Pulmonary artery endothelial cell (primary cell): ENCODE results near the gene ARL17A. TPM values are rescaled to one million over a fixed set of nuclear protein-coding genes. Genes with fewer than 3 reads are reported as not detected.
"Not testable (repeated sequence)": the region's sequence is repeated elsewhere in the genome, so short reads cannot be mapped to it uniquely, and the experiment has no call there.

ENCODE experiments used
- DNase-seq: peaks from one replicate; pipeline ENCODE4 v3.0.0-alpha.2; 2011; ENCODE audit warnings: low read depth, low spot score
- total RNA-seq: library from RNA; depleted of rRNA; stranded (reverse); fragments of >200 nt; gene quantifications from 2 replicates; pipeline ENCODE4 v1.2.3, GENCODE V29; 2014

ARL17A gene
- total RNA-seq, result 1.5 and 4.5 TPM in 2 replicates

- DNase-seq, result not testable (repeated sequence)
These were observed at the start of gene ARL17A for GRCh38 chr17:46579083-46580075. TSS of gene ARL17A (minus strand) at chr17:46579691. CDS start at chr17:46576322, 3,369 bp downstream.

GRCh38 chr17:46628753-46629436 lies 49.4 kb upstream of the ARL17A start:
- not testable (repeated sequence) for DNase-seq

- not testable (repeated sequence) for DNase-seq
These were observed 48.0 kb upstream of the ARL17A start for GRCh38 chr17:46627452-46627851.

GRCh38 chr17:46624726-46625125 lies 45.2 kb upstream of the ARL17A start:
- not testable (repeated sequence) for DNase-seq

GRCh38 chr17:46623790-46624189 lies 44.3 kb upstream of the ARL17A start:
- not testable (repeated sequence) for DNase-seq

- DNase-seq, result not testable (repeated sequence)
These were observed 39.5 kb upstream of the ARL17A start for GRCh38 chr17:46618975-46619374.

DNA sequence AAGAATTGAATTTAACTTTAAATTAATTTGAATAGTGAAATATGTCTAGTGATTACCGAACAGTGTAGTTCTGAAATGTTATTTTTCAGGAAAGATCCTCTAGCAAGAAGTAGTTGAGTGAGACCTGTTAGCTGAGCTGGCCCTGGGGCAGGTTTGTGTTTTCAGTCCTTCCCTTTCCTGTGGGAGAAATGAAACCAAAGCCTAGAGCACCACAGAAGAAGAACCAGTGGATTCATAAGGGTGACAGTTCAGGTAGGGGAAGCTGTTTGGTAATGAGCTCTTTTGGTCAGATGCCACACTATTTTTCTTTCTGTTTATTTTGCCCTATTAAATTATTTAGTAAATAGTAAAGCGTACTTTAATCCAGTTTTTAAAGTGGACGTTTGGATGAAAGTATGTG lies 37.6 kb upstream of the ARL17A start:
- DNase-seq, result not testable (repeated sequence)

GRCh38 chr17:46613876-46614275 lies 34.4 kb upstream of the ARL17A start:
- not testable (repeated sequence) for DNase-seq

- DNase-seq, result not testable (repeated sequence)
These were observed 31.8 kb upstream of the ARL17A start for GRCh38 chr17:46611304-46611703.

- not testable (repeated sequence) for DNase-seq
These were observed 23.6 kb upstream of the ARL17A start for GRCh38 chr17:46603125-46603524.

- DNase-seq, result not testable (repeated sequence)
These were observed 21.3 kb upstream of the ARL17A start for GRCh38 chr17:46600767-46601166.

GRCh38 chr17:46598344-46598931 lies 18.9 kb upstream of the ARL17A start:
- DNase-seq, result not testable (repeated sequence)

DNA sequence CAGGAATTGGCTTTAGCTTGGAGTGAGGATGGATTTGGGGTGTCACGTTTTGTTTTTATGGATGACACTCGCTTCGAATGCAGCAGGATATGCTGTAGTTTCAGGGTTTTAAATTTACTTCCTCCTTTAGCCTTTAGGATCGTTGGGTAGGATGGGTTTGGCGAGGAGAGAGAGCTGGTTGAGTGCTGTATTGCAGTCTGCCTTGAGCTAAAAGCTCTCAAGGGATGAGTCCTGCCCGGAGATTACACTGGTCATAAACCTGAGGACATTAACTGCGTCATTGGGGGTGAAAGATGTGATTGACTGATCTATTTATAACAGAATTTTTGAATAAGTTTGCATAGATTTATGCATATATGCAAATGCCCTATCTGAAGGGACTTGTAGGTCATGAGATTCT lies 11.8 kb upstream of the ARL17A start:
- DNase-seq, result not testable (repeated sequence)

GRCh38 chr17:46590157-46591146 lies 11.0 kb upstream of the ARL17A start, which contains the start of gene NSF:
TSS of gene NSF (plus strand) at chr17:46590669. CDS start at chr17:46590776, 107 bp downstream.
- not testable (repeated sequence) for DNase-seq

DNA sequence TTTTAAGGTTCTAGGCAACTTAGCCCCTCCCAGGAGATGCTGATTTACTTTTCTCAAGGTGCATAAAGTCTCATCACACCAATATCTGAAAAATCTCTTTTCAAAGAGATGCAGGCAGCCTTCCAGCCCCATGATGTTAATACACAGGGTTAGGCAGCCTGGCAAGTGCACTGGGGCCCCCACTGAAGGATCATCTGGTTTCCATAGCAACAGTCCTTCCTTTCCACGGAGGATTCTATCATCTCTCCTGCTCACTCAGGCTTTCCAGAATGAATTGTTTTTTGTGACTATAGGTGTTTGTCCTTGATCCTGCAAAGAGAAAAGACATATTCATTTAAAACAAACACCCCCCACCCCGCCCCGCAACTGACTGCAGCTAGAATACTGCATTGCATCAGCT lies 6.0 kb upstream of the ARL17A start:
- DNase-seq, result not testable (repeated sequence)

DNA sequence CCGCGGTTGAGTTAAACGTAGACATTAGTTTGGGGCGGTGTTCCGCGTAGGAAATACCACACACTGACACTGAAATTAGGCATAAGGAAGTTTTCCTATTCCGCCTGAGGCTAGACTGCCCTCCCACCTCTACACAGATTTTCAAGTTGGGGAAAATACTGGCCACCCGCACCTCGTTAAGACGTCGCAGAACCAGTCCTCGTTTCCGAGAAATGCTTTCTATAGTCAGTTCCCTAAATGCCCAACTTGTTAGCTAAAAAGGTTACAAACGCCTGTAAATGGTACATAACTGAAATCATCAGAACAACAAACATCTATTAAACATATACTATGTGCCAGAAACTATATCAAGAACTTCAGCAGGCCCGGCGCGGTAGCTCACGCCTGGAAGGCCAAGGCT lies 591 bp upstream of the ARL17A start:
- not testable (repeated sequence) for DNase-seq

GRCh38 chr17:46571796-46572195 lies 7.7 kb downstream of the ARL17A start:
- not testable (repeated sequence) for DNase-seq

DNA sequence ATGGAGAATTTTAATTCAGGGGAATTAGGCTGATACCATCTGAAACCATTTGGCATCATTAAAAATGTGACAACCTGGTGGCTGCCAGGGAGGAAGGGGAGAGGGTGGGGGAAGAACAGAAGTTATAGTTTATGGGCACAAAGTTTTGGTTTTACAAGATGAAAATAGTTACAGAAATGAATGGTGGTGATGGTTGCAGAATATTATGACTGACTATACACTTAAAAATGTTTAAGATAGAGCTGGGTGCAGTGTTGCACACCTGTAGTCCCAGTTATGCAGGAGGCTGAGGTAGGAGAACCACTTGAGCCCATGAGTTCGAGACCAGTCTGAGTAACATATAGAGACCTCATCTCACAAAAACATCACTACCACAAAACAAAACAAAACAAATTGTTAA lies 12.5 kb downstream of the ARL17A start:
- DNase-seq, result not testable (repeated sequence)

GRCh38 chr17:46566284-46566683 lies 13.2 kb downstream of the ARL17A start:
- not testable (repeated sequence) for DNase-seq

GRCh38 chr17:46560048-46560447 lies 19.4 kb downstream of the ARL17A start:
- not testable (repeated sequence) for DNase-seq
